GM04504 (cell line): ENCODE results near the gene MAS1.
"Not testable (repeated sequence)": the region's sequence is repeated elsewhere in the genome, so short reads cannot be mapped to it uniquely, and the experiment has no call there.

Experiments used
- DNase-seq: peaks from one replicate; pipeline ENCODE4 v3.0.0-alpha.2; 2012; ENCODE audit warnings: low read depth

Gene MAS1

DNA sequence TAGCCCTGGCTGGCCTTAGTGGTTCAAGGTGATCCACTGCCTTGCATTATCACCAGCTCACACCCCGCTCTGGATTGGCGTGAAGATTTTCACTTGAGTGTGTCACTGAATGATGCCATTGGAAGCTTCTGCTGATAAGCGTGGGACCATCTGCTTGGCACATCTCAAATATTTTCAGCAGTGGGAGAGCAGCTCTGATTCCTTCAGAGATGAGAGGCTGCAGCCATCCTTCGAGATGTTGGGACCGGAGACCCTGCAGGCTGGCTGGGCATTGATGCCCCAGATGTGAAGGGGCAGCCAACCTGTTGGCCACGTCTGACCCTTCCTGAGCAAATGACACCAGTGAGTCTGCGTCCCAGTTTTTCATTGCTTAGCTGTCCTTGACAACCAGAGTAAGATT is at the start of gene MAS1:
TSS of gene MAS1 (plus strand) at position 197 of the 400 bp plus-strand sequence. CDS start 15,968 bp downstream, outside the sequence.
- DNase-seq, result no peak

DNA sequence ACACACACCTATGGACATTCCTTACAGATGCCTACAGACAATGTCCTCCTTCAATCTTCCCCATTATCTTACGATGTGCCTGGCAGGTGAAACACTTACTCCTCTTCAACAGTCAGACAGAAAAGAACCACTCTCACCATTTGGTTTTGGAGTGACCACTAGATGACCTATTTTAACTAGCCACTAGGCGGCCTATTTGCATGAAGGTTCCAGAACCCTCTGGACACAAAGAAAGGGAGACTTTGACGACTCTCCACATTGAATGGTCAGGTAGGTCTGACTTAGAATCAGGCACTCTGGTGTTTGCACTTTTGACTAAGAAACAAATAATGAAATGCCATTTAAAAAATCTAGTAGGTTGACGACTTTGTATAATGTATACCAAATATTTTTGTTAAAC is 48.8 kb upstream of the MAS1 start:
- DNase-seq, result no peak

DNA sequence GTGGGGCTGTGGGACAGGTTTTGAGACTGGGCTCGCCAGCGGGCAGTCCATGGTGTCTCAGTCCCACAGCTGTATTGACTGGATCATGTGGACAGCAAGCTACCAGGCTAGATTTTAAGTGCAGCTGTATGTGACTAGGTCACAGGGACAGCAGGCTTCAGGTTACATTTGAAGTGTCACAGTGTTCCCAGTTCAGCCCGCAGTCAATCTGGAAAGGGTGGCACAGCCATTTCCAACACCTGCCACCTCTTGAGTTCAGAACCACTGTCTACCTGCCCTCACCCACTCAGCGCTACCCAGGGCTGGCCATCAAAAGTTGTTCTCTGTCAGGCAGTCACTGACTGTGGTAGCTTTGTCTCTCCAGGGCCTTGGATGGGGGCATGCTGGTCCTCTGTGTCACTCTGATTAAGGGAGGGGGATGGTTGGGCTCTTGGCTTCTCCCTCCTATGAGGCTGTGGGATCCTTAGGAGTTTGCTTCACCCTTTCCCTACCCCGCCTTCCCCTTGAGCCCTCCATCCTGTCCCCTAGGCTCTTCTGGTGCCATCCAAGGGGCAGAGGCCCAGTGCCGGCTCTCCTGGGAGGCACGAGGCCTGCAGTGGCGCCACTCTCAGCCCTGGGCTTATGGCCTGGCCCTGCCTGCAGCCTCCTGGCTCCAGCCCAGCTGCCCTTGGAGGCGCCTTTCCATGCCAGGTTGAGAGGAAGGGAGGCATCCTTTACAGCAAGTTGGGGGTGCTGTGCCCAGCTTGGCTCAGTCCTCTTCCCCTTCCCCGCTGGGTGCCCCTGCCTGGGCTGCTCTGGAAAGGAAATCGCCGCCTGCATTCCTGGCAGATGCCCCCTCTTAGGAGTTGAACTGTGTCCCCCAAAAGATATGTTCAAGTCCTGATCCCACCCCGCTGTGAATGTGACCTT is 45.8 kb upstream of the MAS1 start:
- no peak for DNase-seq

DNA sequence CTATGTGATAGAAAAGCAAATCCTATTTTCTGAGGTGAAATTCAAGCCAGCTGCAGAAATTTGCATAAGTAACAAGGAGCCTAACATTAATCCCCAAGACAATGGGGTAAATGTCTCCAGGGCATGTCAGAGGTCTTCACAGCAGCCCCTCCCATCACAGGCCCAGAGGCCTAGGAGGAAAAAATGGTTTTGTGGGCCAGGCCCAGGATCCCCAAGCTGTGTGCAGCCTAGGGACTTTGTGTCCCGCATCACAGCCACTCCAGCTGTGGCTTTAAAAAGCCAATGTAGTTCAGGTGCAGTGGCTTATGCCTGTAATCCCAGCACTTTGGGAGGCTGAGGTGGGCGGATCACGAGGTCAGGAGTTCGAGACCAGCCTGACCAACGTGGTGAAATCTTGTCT is 42.2 kb upstream of the MAS1 start:
- not testable (repeated sequence) for DNase-seq

DNA sequence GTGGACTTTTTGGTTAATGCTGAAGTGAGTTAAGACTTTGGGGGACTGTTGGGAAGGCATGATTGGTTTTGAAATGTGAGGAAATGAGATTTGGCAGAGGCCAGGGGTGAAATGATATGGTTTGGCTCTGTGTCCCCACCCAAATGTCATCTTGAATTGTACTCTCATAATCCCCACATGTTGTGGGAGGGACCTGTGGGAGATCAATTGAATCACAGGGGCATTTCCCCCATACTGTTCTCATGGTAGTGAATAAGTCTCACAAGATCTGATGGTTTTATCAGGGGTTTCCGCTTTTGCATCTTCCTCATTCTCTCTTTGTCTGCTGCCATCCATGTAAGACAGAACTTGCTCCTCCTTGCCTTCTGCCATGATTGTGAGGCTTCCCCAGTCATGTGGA is 40.9 kb upstream of the MAS1 start:
- not testable (repeated sequence) for DNase-seq

DNA sequence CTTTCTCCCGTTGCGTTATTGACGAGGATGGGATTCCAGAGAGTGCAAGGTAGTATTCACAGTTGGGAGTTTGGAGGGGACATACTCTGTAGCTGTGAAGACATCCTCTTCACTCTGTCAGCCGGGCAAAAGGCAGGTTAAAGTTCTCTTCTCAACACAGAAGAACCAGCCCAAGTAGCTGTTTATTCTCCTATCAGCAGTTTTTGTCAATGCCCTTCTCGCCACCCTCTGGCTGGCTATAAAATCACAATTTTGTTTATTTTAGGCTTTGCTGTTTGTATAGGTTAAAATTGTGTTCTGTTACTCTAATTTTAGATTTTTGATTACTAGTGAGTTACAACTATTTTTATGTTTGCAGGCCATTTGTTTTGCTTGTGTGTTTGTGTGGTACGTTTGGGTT is 37.9 kb upstream of the MAS1 start:
- no peak for DNase-seq

DNA sequence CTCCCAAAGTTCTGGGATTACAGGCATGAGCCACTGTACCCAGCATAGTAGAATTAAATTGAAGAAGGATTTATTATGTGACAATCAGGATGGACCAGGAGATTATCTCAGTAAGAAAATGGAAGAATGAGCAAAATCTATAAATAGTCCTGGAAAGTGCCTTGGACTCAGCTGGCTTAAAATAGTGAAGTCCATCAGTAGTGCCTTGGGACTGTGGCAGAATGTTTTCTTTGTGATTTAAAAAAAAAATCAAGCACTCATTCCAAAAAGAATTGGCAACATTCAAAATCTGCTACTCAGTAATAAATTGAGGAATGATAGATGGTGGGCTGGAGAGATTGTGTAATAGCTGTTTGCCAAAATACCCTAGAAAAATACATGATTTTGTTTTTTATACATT is 37.0 kb upstream of the MAS1 start:
- DNase-seq, result no peak

DNA sequence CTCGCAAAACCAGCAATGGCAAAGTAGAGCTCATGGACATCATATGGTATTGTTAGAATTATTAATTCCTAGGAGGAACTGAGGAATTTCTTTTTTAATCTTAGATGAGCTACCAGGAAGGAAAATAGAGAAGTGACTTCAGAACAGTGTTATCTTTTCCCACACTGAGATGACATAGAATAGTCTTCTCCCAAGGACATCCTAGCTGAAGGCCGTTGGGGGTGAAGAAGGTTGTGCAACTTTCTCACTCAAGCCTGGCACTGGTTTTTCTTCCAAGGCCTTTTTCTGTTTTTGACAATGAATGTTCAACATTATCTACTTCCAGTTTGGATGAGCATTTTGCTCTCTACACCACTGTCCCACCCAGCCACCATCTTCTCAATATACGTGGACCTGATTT is 35.8 kb upstream of the MAS1 start:
- DNase-seq, result no peak

DNA sequence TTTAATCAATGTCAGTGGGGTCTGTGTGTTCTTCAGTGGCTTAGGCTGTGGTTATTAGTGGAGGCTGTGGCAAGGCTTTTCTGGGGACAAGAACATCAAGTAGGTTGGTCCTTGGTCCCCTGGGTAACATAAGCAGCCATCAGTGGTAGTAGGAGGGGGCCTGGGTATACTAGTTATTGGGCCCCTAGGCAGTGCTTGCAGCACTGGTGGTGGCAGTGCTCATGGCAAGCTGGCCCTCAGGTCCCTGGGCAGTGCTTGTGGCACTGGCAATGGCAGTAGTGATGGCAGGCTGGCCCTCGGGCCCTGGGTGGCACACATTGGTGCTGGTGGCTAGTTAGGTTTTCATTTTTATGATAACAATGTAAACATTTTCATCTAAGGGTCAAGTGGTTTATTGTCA is 32.5 kb upstream of the MAS1 start:
- no peak for DNase-seq

DNA sequence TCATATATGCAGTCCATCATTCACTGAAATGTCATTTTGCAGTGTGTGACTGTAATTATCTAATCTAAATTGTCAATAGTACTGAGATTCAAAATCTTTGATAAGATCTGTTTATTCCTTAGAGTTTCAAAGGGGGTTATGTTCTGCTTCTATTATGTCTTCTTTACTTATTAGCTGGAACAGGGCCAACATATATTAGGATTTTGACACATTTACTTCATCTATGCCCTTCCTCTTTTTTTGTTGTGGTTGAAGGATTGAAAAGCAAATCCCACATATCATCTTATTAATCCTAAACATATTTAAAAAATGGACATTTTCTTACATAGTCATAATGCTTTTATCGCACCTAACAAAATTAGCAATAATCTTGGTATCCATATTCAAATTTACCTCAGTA is 30.3 kb upstream of the MAS1 start:
- DNase-seq, result no peak

DNA sequence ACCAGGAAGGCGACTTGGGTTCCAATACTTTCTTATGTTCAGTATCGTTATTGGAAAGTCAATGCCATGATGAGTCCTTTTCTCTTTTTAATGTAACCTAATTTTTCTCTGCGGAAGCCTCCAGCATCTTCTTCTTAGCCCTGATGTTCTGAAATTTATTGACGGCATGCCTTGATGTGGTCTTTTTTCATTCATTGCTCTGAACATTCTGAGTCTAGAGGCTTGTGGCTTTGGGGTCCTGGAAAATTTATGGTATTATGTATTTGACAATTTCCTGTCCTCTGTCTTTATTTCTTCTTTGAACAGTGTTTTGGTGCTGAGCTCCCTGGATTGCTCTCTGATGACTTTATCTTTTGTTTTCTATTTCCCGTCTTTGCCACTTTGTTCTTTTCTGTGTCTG is 28.7 kb upstream of the MAS1 start:
- no peak for DNase-seq

DNA sequence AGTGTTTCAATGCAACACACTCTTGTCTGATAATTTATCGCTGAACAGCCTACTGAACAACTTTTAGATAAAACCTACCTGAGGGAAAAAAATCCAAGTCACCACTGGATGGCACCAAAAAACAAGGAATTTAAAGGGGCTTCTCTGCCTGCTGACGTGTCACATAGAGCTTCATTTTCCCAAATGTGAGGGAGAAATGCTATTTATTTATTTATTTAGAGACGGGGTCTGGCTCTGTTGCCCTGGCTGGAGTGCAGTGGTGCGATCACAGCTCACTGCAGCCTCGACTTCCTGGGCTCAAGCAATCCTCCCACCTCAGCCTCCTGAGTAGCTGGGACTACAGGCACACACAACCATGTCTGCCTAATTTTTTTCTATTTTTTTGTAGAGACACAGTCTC is 27.4 kb upstream of the MAS1 start:
- DNase-seq, result peak; percentile 32

DNA sequence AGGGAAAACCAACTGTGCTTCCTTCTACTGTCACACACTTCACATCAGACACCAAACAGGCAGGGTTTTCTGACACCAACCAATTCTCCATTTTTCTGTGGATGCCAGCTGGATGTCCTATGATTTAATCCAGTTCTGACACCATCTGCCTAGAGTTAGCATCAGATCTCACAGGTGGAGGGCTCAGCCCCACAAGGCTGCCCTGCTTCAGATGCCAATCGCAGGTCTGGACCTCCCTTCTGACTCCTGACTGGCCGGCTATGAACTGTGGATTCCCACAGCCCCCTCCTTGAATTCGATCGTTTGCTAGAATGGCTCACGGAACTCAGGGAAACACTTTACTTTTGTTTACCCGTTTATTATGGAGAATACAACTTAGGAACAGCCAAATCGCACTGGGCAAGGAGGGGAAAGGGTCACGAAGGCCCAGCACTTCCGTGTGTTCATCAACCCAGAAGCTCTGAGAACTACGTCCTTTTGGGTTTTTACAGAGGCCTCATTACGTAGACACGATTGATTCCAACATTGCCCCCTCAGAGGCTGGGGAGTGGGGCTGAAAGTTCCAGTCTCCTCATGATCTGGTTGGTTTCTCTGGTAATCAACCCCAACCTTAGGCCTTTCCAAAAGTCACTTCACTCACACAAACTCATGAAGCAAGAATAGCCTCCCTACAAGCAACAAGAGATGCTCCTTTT is 25.4 kb upstream of the MAS1 start:
- DNase-seq, result no peak

DNA sequence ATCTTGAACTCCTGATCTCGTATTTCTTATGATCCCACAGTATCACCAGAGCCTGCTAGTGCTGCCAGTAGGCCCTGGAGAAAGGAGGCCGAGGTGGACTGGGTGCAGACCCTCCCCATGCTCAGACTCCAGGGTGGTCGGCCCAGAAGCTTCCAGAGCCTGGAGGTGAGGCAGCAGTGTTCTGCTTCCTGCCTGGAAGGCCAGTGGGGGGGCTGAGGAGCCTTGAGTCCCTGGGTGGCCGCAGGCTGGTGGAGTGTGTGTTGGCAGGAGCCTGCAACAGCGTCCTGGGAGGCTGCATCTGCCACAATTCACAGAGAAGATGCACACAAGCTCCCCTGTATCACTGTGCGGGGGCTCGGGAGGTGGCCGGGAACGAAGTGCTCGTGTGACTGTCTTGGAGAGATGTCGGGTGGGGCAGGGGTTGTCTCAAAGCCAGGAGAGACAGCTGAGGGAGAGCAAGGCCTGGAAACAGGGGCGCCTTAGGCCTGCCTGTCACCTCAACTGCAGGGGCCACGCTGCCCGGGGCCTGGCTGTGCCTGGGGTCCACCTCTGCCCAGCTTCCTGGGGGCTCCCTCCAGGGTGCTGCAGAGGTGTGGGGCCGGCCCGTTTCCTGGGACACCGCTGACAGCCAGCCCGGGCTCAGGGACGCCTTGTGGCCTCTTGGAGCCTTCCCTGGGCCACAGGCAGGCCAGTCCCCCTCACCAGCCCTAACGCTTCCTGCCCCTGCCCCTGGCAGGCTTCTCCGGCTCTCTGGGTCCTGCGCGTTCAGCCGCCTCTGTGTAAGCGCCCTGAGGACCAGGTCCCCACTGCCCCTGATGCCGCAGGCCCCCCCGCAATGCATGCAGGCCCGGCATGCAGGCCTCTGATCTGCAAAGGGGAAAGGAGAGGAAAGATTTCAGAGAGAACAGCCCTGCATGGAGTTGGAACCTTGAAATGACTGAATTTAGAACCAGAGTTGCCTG is 24.2 kb upstream of the MAS1 start:
- DNase-seq, result no peak

DNA sequence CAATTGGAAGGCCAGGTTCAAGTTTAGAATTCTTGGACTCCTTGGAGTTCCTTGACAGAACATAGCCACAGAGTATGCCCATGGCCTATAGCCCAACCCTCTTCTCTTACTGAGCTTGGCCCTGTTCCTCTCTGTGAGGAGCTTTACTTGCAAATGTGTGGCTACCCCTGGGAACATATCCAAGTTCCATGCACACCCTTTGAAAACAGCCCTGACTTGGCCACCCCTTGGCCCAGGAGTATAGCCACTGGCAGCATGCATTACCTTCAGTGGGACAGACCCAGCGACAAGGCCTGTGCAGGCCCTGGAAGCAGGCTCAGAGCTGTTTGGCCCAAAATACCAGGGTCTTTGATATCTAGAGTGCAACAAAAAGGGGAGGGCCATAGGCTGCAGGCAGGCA is 19.5 kb upstream of the MAS1 start:
- no peak for DNase-seq

DNA sequence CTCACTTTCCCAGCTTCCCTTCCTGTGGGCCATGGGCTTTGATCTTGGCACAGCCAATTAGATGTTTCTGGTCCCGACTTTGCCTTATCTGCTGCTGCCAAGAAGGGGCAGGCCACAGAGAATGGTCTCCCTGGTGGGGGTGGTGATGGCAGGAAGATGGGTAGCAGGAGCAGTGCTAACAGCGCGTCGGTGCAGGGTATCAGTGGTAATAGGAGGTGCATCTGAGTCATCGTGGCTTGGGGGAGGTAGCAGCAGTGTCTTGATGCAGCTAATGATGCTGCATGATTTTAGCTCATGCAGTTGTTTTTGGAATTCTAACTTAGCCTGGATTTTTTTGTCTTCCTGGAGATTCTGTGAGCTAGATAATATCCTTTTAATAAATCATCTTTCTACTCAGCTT is 18.9 kb upstream of the MAS1 start:
- no peak for DNase-seq

DNA sequence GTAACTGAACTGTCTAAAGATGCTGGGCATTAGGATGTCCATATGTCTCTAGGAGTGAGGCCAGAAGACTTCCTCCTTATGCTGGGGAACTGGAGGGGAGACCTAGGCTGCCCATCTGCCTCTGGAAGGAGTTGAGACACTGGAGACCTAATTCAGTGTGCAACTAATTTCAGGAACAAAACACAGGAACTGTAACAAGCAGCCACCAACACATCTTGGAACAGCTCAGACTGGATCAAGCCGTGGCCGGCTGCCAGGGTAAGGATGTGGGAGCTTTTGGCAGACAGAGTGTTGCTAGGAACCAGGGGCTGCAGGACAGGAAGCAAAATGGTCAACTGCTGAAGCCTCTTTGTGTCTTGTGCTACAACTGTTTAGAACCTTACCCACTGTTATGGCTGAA is 16.4 kb upstream of the MAS1 start:
- DNase-seq, result no peak

DNA sequence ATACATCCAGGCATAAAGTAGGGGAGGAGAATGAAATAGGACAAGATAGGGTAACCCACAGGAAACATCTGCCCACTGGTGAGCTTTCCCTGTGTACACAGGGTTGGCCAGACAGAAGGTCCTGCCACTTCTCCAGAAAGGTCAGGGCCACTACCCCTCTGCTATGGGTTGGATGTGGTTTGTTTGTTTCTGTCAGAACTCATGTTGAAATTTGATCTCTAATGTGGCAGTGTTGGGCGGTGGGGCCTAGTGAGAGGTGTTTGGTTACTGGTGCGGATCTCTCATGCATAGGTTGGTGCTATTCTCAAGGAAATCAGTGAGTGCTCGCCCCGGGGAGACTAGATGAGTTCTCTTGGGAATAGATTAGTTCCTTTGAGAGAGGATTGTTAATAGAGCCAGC is 15.6 kb upstream of the MAS1 start:
- no peak for DNase-seq

DNA sequence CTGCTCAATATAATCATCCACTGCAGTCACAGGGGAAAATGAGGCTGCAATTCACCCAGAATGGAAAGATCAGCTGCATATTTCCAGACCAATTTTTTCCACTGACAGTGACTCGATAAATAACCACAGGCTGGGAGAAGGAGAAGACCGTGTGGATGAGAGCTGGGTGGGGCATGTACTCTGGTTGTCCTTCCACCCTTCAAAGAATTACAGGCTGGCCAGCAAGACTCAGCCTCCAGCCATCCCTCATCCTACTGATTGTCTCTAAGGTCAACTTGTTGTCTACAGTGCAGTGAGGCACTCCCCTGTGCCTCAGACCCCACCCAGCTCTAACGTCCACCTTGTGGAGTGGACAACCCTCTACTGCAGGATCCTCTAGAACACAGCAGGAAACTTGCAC is 14.5 kb upstream of the MAS1 start:
- DNase-seq, result no peak

DNA sequence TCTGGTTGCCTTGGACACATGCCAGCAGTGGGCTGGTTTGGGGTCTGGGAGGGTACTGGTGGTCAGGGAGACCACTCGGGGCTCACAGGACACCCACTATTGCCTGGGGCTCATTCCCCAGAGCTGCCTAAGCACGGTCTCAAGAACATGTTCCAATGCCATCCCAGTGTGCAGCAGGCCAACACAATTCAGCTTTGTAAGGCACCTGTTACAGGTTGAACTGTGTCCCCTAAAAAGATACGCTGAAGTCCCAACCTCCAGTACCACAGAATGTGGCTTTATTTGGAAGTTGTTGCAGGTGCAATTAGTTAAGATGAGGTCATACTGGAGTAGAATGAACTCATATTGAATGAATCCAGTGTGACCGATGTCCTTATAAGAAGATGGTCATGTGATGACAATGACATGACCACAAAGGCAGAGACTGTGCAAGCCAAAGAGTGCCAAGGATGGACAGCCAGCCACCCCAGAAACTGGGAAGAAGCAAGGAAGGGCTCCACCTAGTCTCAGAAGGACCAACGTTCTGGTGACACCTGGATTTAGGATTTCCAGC is 13.5 kb upstream of the MAS1 start:
- DNase-seq, result no peak

DNA sequence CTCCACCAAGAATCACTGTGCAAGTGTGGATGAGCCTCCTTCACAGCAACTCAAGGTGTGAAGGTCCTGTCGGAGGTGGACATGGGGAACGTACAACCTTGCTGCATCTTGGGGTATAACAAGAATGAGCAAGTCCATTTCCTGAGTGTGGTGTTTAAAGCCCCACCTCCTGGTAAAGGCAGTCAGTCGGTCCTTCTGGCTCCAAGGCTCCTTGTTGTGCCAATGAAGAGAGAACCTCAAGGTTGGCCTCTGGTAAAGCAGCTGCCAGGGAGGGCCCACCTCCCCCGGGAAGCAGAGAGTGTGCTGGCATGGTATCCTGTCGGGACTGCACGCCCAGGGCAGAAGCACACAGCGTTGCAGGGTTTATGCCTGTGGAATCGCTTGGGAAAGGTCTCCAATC is 12.4 kb upstream of the MAS1 start:
- no peak for DNase-seq

DNA sequence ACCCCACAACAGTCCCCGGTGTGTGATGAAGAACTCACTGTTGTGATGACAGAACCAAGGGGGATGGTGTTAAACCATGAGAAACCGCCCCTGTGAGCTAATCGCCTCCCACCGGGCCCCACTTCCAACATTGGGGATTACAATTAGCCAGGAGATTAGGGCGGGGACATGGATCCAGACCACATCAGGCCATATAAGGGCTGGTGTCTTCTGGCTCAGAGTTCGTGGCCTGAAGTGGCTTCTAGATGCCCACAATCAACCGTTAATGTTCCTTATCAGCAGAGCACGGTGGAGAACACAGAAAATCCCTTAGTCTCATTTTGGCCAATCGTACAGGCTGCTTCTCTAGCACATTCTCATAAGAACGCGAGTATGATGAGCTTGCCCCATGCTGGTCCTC is 10.9 kb upstream of the MAS1 start:
- DNase-seq, result no peak
